RPMI7951 (cell line): ENCODE results near the gene PPP1R1C. TPM values are rescaled to one million over a fixed set of nuclear protein-coding genes. Genes with fewer than 3 reads are reported as not detected.

Experiments
- DNase-seq: peaks from one replicate; pipeline ENCODE4 v3.0.0-alpha.2; 2012; ENCODE audit warnings: low read depth
- total RNA-seq: library from RNA; depleted of rRNA; stranded (reverse); fragments of >200 nt; shearing (Covaris generic); gene quantifications from 2 replicates; pipeline ENCODE4 v1.2.3, GENCODE V29; 2014

PPP1R1C gene
- total RNA-seq, 1 experiment from 2014 or later, result 3.1 TPM

GRCh38 chr2:182062329-182062972 is 76.8 kb downstream of the PPP1R1C start:
- DNase-seq, result no peak

GRCh38 chr2:182064019-182064778 is 78.5 kb downstream of the PPP1R1C start:
- peak; percentile 11 for DNase-seq

GRCh38 chr2:182066400-182067087 is 80.9 kb downstream of the PPP1R1C start:
- DNase-seq, result peak; percentile 86

- no peak for DNase-seq
Observed at GRCh38 chr2:182067393-182067792, 81.7 kb downstream of the PPP1R1C start.

GRCh38 chr2:182068811-182069210 is 83.2 kb downstream of the PPP1R1C start:
- peak; percentile 6 for DNase-seq

- DNase-seq, result no peak
Observed at GRCh38 chr2:182069416-182069815, 83.8 kb downstream of the PPP1R1C start.

GRCh38 chr2:182069908-182070307 is 84.3 kb downstream of the PPP1R1C start:
- DNase-seq, result no peak

- DNase-seq, result no peak
Observed at GRCh38 chr2:182070736-182071135, 85.1 kb downstream of the PPP1R1C start.

- DNase-seq, result no peak
Observed at GRCh38 chr2:182072861-182073260, 87.2 kb downstream of the PPP1R1C start.

- no peak for DNase-seq
Observed at GRCh38 chr2:182073613-182074012, 88.0 kb downstream of the PPP1R1C start.

GRCh38 chr2:182077023-182077422 is 91.4 kb downstream of the PPP1R1C start:
- DNase-seq, result no peak

GRCh38 chr2:182077448-182078142 is 91.9 kb downstream of the PPP1R1C start:
- DNase-seq, result peak; percentile 76

- DNase-seq, result no peak
Observed at GRCh38 chr2:182078988-182079602, 93.4 kb downstream of the PPP1R1C start.

- DNase-seq, result no peak
Observed at GRCh38 chr2:182080493-182080892, 94.8 kb downstream of the PPP1R1C start.

- DNase-seq, result no peak
Observed at GRCh38 chr2:182081602-182082260, 96.1 kb downstream of the PPP1R1C start.

GRCh38 chr2:182088681-182089320 is 103.1 kb downstream of the PPP1R1C start:
- no peak for DNase-seq

- no peak for DNase-seq
Observed at GRCh38 chr2:182090486-182090885, 104.8 kb downstream of the PPP1R1C start.

GRCh38 chr2:182097571-182098164 is 112.0 kb downstream of the PPP1R1C start:
- DNase-seq, result no peak

GRCh38 chr2:182098648-182099047 is 113.0 kb downstream of the PPP1R1C start:
- no peak for DNase-seq

- DNase-seq, result peak; percentile 15
Observed at GRCh38 chr2:182101263-182101662, 115.6 kb downstream of the PPP1R1C start.
